ENCODE measurements around the gene EMC9.
A peak's percentile ranks its signal among the peaks of the same experiment; 100 is the strongest.

The EMC9 gene

DNA sequence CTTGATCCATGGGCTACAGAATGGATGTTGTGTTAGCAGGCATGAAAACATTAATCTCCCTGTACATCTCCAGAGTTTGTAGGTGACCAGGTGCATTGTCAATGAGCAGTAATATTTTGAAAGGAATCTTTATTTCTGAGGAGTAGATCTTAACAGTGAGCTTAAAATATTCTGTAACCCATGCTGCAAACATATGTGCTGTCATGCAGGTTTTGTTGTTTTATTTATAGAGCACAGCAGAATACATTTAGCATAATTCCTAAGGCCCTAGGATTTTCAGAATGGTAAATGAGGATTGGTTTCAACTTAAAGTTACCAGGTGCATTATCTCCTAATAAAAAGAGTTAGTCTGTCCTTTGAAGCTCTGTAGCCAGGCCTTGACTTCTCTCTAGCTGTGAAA is 14.5 kb downstream of the EMC9 start:
- Histone ChIP-seq H3K9me3 (ENCODE audit: low read depth, low read length) (no peaks in the 10 kb centered on the region), H3K4me3 (no peak overlapping the region), H3K27ac (no peak overlapping the region), H3K36me3 (ENCODE audit: insufficient read depth, low read length) (no peaks in the 10 kb centered on the region; the same call in 1 of the 2 replicates), H3K9ac (ENCODE audit: insufficient read length) (no peak overlapping the region)
- DNase-seq (ENCODE audit: low read depth, low spot score), result no peak
- TF ChIP-seq EZH2 (IDR thresholded peaks at IDR 0.05) (no peak), FOXP2 (optimal IDR thresholded peaks at IDR 0.05; ENCODE audit: control extremely low read depth, extremely low read length, insufficient read depth) (no peak), POLR2AphosphoS5 (IDR thresholded peaks at IDR 0.05; ENCODE audit: borderline replicate concordance, low read depth, low read length) (no peak)

DNA sequence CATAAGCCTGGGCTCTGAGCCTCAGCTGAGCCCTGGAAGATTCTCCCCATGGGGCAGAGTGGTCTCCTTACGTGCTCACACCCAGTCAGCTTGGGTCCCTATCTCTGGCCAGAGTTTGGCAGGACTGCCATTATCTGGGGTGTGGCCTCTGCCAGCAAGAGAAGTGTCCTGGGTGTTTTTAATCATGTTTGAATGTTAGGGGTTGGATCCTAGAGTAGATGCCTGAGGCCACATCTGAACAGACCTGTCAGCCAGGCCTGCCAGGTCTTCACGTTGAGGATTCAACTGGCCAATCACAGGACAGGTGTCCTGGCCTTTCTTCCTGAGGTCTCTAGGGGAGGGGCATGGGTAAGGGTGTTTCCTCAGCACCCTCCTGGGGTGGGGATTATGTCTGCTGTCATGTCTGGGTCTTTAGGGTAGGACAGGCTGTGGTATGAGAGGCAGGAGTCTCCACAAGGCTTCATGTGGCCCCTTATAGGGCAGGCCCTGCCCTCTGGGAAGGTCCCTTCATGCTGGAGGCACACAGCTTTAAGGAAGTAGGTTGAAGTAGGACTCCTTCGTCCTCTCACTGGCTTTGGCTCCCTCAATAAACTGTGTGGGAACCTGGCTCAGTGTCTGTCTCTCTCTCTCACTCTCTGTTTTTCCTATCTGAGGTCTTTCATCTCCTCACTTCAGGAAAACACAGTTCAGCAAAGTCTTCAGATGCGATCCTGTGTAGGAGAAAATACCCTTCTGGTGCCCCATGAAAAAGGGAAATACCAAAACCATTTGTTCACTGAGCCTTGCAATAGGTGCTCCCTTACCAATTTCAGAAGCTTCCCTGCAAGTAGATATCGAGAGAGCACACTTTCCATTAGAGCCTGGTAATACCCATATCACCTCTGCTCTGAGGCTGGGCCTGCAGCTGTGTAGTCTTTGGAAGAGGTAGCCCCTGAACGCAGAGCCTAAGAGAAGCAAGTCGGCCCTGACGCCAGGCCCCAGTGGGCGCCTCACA is 17.7 kb downstream of the EMC9 start:
- DNase-seq (ENCODE audit: low read depth, low spot score), result no peak
- Histone ChIP-seq H3K4me3 (no peak overlapping the region), H3K27ac (no peak overlapping the region), H3K9ac (ENCODE audit: insufficient read length) (no peak overlapping the region), H3K36me3 (ENCODE audit: insufficient read depth, low read length) (peaks cover 10% of the 10 kb centered on the region; the same call in 1 of the 2 replicates), H3K9me3 (ENCODE audit: low read depth, low read length) (no peaks in the 10 kb centered on the region)
- no peak for TF ChIP-seq FOXP2 (optimal IDR thresholded peaks at IDR 0.05; ENCODE audit: control extremely low read depth, extremely low read length, insufficient read depth)
- no peak for TF ChIP-seq POLR2AphosphoS5 (IDR thresholded peaks at IDR 0.05; ENCODE audit: borderline replicate concordance, low read depth, low read length)
- TF ChIP-seq EZH2 (IDR thresholded peaks at IDR 0.05), result no peak

DNA sequence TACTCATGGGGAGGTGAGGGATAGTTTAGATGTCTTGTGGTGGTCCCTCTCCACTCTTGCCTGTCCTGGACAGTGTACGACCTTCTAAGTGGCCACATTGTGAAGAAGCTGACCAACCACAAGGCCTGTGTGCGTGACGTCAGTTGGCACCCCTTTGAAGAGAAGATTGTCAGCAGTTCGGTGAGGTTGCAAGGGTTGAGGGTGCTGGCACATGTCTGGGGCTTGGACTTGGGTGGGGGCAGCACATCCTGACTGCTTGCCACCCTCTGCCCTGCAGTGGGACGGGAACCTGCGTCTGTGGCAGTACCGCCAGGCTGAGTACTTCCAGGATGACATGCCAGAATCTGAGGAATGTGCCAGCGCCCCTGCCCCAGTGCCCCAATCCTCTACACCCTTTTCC is 18.5 kb downstream of the EMC9 start:
- DNase-seq (ENCODE audit: low read depth, low spot score), result no peak
- TF ChIP-seq EZH2 (IDR thresholded peaks at IDR 0.05) (no peak), POLR2AphosphoS5 (IDR thresholded peaks at IDR 0.05; ENCODE audit: borderline replicate concordance, low read depth, low read length) (no peak), FOXP2 (optimal IDR thresholded peaks at IDR 0.05; ENCODE audit: control extremely low read depth, extremely low read length, insufficient read depth) (no peak)

DNA sequence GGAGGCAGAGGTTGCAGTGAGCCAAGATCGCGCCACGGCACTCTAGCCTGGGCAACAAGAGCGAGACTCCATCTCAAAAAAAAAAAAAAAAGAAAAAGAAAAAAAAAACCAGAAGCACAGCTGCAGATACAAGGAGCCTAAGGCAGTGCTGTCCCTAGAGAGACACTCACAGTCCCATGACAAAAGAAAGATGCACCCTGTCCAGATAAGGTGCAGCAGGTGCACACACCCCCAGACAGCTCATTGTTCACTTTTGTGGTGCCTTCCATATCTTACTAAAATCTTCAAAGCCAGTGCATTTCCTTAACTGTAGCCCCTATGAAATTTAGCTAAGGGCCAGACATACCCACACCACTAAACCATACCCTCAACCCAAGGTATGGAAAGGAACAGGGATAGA is 19.0 kb downstream of the EMC9 start:
- Histone ChIP-seq H3K4me3 (no peak overlapping the region), H3K36me3 (ENCODE audit: insufficient read depth, low read length) (peaks cover 14% of the 10 kb centered on the region; the same call in 1 of the 2 replicates), H3K9me3 (ENCODE audit: low read depth, low read length) (no peaks in the 10 kb centered on the region), H3K9ac (ENCODE audit: insufficient read length) (no peak overlapping the region), H3K27ac (no peak overlapping the region)
- no peak for TF ChIP-seq FOXP2 (optimal IDR thresholded peaks at IDR 0.05; ENCODE audit: control extremely low read depth, extremely low read length, insufficient read depth)
- TF ChIP-seq POLR2AphosphoS5 (IDR thresholded peaks at IDR 0.05; ENCODE audit: borderline replicate concordance, low read depth, low read length), result no peak
- TF ChIP-seq EZH2 (IDR thresholded peaks at IDR 0.05), result no peak
- DNase-seq (ENCODE audit: low read depth, low spot score), result no peak

More for the DNA sequence above, 18.5 kb downstream of the EMC9 start:
- Histone ChIP-seq H3K9ac (ENCODE audit: insufficient read length) (no peak overlapping the region), H3K36me3 (ENCODE audit: insufficient read depth, low read length) (peaks cover 14% of the 10 kb centered on the region; the same call in 1 of the 2 replicates), H3K27ac (no peak overlapping the region), H3K4me3 (no peak overlapping the region), H3K9me3 (ENCODE audit: low read depth, low read length) (no peaks in the 10 kb centered on the region)

DNA sequence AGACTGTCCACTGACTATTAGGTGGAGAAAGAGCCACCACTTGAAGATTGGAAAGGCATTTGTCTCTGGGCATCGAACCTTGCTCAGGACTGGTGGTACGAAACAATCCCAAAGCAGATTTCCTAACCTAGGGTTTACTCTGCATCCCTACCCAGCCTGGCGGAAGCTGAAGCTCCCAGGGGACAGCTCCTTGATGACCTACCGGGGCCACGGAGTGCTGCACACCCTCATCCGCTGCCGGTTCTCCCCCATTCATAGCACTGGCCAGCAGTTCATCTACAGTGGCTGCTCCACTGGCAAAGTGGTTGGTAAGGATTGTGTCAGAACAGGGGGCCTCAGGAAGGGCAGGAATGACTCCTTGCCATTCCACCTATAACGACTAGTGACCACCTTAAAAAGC is 20.2 kb downstream of the EMC9 start:
- Histone ChIP-seq H3K9ac (ENCODE audit: insufficient read length) (no peak overlapping the region), H3K27ac (no peak overlapping the region), H3K36me3 (ENCODE audit: insufficient read depth, low read length) (peaks cover 14% of the 10 kb centered on the region; the same call in 1 of the 2 replicates), H3K4me3 (no peak overlapping the region), H3K9me3 (ENCODE audit: low read depth, low read length) (no peaks in the 10 kb centered on the region)
- no peak for DNase-seq (ENCODE audit: low read depth, low spot score)
- TF ChIP-seq POLR2AphosphoS5 (IDR thresholded peaks at IDR 0.05; ENCODE audit: borderline replicate concordance, low read depth, low read length) (no peak), FOXP2 (optimal IDR thresholded peaks at IDR 0.05; ENCODE audit: control extremely low read depth, extremely low read length, insufficient read depth) (no peak), EZH2 (IDR thresholded peaks at IDR 0.05) (no peak)

DNA sequence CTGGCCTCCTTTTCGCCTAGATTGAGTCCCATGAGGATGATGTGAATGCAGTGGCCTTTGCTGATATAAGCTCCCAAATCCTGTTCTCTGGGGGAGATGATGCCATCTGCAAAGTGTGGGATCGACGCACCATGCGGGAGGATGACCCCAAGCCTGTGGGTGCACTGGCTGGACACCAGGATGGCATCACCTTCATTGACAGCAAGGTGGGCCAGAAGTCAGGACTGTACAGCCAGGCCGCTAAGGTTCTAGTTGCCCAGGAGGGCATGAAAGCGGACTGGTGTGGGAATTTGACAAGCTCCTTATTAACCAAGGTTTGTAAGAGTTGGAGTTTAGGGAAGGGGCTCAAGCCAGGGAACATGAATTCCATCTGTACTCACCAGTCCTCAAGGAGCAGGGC is 21.7 kb downstream of the EMC9 start:
- Histone ChIP-seq H3K4me3 (no peak overlapping the region), H3K36me3 (ENCODE audit: insufficient read depth, low read length) (peaks cover 14% of the 10 kb centered on the region; the same call in 1 of the 2 replicates), H3K9me3 (ENCODE audit: low read depth, low read length) (no peaks in the 10 kb centered on the region), H3K27ac (no peak overlapping the region), H3K9ac (ENCODE audit: insufficient read length) (no peak overlapping the region)
- DNase-seq (ENCODE audit: low read depth, low spot score), result no peak
- TF ChIP-seq POLR2AphosphoS5 (IDR thresholded peaks at IDR 0.05; ENCODE audit: borderline replicate concordance, low read depth, low read length) (no peak), EZH2 (IDR thresholded peaks at IDR 0.05) (no peak), FOXP2 (optimal IDR thresholded peaks at IDR 0.05; ENCODE audit: control extremely low read depth, extremely low read length, insufficient read depth) (no peak)

DNA sequence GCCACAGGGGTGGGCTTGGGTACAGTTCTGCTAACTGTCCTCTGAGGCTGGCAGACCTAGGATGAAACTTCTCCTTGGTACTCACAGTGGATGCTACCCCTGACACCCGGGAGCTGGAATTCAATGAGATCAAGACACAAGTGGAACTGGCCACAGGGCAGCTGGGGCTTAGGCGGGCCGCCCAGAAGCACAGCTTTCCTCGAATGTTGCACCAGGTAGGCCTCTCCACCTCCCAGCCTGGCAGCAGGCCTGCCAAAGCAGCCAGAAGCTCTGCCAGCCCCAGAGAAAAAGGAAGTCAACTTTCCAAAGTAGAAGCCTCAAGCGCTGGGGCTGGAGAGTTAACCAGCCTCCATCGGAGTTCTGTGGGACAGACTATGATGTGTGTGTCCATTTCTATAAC is 24.2 kb downstream of the EMC9 start:
- Histone ChIP-seq H3K9me3 (ENCODE audit: low read depth, low read length) (no peaks in the 10 kb centered on the region), H3K36me3 (ENCODE audit: insufficient read depth, low read length) (peaks cover 14% of the 10 kb centered on the region; the same call in 1 of the 2 replicates)
- DNase-seq (ENCODE audit: low read depth, low spot score), result no peak

DNA sequence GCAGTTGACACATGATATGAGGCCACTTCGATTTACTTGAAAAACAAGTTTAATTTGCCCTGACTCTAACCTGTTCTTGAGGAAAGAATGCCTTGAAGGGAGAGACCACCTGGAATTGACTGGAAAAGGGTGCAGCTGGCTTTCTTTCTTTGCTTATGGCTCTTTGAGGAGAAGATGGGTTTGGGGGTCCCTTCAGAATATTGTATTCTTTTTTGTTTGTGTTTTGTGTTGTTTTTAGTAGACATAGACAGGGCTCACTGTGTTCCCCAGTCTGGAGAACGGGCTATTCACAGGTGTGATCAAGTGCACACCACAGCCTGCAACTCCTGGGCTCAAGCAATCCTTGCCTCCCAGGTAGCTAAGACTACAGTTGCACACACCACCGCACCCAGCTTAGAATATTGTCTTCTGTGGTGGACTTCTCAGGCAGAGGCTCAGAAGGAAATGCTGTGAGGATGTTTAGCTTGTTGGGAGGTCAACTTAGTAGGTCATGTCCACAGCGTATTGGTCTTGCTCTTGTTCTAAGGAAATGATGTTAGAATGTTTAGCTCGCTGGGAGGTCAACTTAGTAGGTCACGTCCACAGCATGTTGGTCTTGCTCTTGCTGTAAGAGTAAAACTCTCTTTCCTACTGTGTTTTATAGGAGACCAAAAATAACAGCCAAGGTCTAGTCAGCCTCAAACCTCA is 25.1 kb downstream of the EMC9 start:
- no peak for DNase-seq (ENCODE audit: low read depth, low spot score)
- H3K36me3 ChIP-seq (ENCODE audit: insufficient read depth, low read length), result peaks cover 14% of the 10 kb centered on the region; the same call in 1 of the 2 replicates
- H3K9ac ChIP-seq (ENCODE audit: insufficient read length), result peak overlapping the region; percentile 82
- TF ChIP-seq FOXP2 (optimal IDR thresholded peaks at IDR 0.05; ENCODE audit: control extremely low read depth, extremely low read length, insufficient read depth) (no peak), POLR2AphosphoS5 (IDR thresholded peaks at IDR 0.05; ENCODE audit: borderline replicate concordance, low read depth, low read length) (no peak), EZH2 (IDR thresholded peaks at IDR 0.05) (no peak)
- no peak overlapping the region for H3K27ac ChIP-seq
- no peaks in the 10 kb centered on the region for H3K9me3 ChIP-seq (ENCODE audit: low read depth, low read length)
- peak overlapping the region; percentile 96 for H3K4me3 ChIP-seq

More for the DNA sequence above, 24.2 kb downstream of the EMC9 start:
- TF ChIP-seq EZH2 (IDR thresholded peaks at IDR 0.05) (no peak), FOXP2 (optimal IDR thresholded peaks at IDR 0.05; ENCODE audit: control extremely low read depth, extremely low read length, insufficient read depth) (no peak), POLR2AphosphoS5 (IDR thresholded peaks at IDR 0.05; ENCODE audit: borderline replicate concordance, low read depth, low read length) (no peak)
- no peak overlapping the region for H3K9ac ChIP-seq (ENCODE audit: insufficient read length)
- H3K4me3 ChIP-seq, result no peak overlapping the region
- no peak overlapping the region for H3K27ac ChIP-seq
